GM03348 (cell line): ENCODE results near the gene GALNT13.

ENCODE experiments used
- DNase-seq: peaks from one replicate; pipeline ENCODE4 v3.0.0; 2012; ENCODE audit warnings: low spot score

Gene GALNT13

DNA sequence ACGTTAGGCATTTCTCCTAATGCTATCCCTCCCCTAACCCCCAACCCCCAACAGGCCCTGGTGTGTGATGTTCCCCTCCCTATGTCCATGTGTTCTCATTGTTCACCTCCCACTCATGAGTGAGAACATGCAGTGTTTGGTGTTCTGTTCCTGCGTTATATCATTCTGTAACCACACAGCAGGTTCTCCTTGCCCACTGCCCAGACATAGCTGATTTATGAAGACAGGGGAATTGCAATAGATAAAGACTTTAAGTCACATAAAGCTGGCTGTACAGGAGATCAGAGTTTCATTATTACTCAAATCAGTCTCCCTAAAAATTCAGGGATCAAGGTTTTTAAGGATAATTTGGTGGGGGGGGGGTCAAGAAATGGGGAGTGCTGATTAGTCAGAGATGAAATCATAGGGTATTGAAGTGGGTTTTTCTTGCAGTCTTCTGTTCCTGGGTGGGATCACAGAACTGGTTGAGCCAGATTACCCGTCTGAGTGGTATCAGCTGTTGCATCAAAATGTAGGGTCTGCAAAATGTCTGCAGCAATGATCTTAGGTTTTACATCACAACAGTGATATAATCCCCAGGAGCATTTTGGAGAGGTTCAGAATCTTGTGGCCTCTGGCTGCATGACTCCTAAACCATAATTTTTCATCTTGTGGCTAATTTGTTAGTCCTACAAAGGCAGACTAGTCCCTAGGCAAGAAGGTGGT lies 434.7 kb downstream of the GALNT13 start:
- no peak for DNase-seq

- no peak for DNase-seq
These were observed 435.3 kb downstream of the GALNT13 start for GRCh38 chr2:154307007-154307406.

GRCh38 chr2:154324601-154325000 lies 452.9 kb downstream of the GALNT13 start:
- no peak for DNase-seq

DNA sequence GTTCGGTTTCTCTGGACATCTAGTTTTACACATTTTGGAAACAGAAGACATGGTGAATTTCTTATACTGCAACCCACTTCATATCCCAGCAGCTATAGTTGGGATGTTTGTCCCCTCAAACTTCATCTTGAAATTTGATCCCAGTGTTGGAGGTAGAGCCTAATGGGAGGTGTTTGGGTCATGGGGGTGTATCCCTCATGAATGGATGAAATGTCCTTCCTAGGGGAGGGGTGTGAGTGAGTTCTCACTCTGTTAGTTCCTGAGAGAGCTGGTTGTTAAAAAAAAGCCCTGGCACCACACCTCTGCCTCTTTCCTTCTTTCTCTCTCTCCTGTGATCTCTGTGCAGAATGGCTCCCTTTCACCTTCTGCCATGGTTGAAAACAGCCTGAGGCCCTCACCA lies 457.8 kb downstream of the GALNT13 start:
- no peak for DNase-seq

- DNase-seq = no peak
These were observed 460.1 kb downstream of the GALNT13 start for GRCh38 chr2:154331784-154332183.

DNA sequence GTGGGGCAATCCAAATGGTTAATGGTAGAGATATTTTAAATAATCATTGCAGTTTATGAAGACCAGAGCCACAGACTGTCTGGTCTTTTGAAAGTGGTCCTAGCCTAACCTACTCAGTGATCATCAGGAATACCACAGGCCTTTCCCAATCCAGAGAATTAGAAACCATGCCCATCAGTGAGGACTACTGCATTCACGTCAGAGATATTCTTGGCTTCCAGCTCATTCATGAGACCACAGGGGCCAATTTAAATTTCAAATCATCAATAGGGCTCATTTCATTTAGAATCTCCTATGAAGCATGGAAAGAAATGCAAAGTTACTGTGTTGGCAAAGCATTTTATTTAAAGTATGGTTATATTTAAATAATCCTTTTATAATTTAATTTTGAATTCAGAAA lies 464.5 kb downstream of the GALNT13 start:
- no peak for DNase-seq

DNA sequence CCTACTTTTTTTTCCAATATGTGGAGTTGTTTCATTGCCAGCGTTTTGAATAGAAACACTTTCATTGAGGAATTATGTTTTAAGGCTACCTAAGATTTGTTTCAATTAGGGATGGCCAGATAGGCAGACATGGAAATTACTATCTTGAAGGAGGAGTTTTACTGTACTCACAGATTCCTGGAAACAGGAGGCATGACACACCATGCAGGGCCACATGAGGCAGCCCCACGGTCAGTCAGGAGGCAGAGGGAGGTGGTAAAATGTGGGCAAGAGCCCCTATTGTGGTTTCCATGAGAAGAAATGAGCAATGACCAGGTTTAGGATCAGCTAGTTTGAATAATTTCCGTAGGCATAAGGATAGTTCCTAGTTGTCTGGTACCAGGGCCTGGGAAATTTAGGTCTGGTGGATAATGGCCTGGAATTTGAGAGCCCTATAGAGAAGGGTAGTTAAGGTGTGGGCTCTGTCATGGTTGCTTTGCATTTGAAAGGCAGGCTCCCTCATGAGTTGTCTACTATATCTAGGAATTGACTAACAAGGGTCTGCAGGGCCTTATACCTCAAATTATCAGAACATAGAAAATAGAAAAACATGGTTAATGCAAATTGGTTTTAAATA lies 466.7 kb downstream of the GALNT13 start:
- no peak for DNase-seq

DNA sequence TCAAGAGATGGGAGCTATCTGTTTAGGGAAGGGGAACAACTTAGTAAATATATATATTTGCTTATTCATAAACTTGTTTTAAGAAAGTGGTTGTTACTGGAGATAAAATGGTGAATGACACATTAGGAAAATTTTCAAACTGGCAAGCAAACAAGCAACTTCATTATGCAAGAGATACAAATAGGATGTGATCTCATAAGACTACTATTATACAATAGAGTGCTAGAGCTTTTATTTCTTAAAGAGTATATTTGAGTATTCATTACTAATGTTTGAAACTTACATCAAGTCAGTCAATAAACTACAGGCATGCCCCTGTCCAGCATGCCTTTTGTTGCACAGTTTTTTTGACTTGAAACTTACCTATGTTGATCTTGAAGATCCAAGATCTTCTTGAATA lies 471.6 kb downstream of the GALNT13 start:
- DNase-seq = no peak

GRCh38 chr2:154350911-154351310 lies 479.2 kb downstream of the GALNT13 start:
- no peak for DNase-seq

GRCh38 chr2:154361276-154361675 lies 489.6 kb downstream of the GALNT13 start:
- DNase-seq = no peak

DNA sequence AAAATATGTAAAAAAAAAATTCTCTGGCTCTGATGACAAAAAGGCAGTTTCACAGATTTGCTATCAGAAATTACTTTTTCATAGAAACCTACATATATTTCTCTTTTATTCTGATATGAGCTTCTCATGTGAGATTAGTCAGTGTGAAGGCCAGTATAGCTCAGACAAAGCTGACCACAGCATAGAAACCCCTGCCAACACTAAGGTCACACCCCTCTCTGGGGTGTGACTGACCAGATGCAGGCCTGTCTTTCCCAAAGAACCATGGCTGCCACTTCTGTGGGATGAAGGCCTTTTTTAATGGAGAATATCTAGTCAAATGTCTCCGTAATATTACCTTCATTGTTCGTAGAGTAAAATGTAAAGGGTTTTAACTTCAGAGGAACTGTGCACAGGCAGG lies 496.4 kb downstream of the GALNT13 start:
- DNase-seq = no peak

DNA sequence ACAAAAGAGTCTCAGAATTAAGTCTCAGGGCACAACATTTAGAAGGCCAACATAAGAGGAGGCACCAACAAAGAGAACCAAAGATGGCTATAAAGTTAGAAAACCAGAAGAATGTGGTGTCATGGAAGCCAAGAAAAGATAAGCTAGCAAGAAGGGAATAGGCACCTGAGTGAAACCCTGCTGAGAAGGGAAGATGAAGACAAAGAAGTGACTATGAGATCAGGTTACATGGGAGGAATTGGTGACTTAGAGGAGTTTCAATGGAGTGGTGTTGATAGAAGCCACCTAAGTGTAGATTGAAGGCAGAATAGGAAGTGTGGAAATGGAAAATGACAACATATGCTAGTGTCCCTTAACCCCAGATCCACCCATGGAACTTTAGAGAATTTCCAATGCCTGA lies 499.2 kb downstream of the GALNT13 start:
- DNase-seq = no peak

DNA sequence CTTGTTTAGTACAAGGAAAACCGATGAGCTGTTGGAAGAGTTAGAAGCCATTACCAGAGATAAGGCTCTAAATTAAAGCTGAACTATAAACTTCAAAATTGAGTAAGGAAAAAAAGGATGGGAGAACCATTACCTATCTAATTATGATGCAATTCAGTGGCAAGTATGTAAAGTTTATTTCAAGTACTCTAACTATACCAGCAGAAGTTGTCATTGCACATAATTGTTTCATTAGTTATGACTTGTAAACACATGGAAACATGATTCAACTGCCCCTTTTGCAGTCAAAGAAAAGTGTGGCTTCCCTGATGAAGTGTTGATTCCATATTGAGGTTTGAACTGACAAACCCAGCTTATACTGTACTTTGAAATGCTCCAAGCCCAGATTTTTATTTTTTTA lies 502.7 kb downstream of the GALNT13 start:
- no peak for DNase-seq

- peak; percentile 49 for DNase-seq
These were observed 503.8 kb downstream of the GALNT13 start for GRCh38 chr2:154375579-154375931.

DNA sequence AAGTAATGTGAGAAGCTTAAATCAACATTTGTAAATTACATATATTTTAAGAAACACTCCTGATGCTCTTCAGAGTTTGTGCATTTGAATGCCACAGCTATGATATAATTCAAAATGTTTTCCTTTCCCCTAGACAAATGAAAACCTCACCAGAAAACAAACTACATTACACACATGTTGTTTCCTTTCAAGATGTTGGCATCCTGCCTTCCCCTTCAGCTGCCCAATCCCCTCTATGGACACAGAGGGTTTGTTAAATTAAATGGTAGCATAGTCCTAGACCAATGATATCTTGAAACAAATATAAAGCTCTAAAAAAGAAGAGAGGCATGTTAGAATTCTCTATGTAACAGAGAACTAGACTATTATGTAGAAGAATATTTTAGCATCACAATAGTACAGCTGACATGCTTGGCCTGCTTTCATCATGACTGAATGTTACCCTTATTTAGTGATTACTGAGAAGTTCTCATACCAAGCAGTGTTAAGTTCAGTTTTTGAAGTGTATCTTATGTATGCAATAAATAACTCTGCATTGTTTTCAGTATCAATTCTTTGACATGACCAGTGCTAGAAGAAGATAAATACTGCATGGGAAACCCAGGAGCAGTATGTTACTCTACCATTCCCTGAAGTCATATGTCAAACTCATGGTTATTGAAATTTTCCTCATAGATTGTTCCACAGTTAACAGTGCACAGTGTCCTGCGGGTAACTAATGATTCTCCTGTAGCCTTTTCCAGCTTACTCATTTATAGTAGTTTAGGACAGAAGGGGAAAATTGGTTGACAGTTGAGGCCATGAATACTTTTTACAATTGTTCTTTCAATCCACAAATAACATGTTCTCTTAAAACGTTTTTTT lies 510.4 kb downstream of the GALNT13 start:
- DNase-seq = no peak

GRCh38 chr2:154386186-154386585 lies 514.5 kb downstream of the GALNT13 start:
- no peak for DNase-seq

GRCh38 chr2:154391051-154391450 lies 519.3 kb downstream of the GALNT13 start:
- no peak for DNase-seq

- no peak for DNase-seq
These were observed 520.5 kb downstream of the GALNT13 start for GRCh38 chr2:154392256-154392655.

DNA sequence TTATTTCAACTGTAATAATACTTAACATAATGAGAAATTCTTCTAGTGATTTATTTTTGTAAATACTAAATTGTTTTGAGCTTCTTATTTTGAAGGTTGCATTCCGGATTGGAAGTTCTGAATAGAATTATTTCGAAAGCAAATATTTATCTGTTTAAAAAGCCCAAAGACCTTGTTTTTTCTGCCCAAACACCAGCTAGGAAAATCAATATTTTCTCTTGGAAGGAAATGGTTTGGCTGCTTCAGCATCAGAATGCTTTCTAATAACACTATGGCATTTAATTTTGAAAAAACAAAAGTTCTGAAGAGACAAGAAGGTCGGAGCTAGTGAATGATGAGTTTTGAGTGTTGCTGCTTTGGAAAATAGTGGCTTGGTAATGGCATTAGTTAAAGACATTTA lies 522.9 kb downstream of the GALNT13 start:
- DNase-seq = no peak

GRCh38 chr2:154400563-154401290 lies 529.0 kb downstream of the GALNT13 start:
- DNase-seq = no peak

GRCh38 chr2:154402213-154402612 lies 530.5 kb downstream of the GALNT13 start:
- peak; percentile 45 for DNase-seq

GRCh38 chr2:154403242-154403790 lies 531.6 kb downstream of the GALNT13 start:
- DNase-seq = no peak
